Measurements from ENCODE around the gene CA4.

DNA sequence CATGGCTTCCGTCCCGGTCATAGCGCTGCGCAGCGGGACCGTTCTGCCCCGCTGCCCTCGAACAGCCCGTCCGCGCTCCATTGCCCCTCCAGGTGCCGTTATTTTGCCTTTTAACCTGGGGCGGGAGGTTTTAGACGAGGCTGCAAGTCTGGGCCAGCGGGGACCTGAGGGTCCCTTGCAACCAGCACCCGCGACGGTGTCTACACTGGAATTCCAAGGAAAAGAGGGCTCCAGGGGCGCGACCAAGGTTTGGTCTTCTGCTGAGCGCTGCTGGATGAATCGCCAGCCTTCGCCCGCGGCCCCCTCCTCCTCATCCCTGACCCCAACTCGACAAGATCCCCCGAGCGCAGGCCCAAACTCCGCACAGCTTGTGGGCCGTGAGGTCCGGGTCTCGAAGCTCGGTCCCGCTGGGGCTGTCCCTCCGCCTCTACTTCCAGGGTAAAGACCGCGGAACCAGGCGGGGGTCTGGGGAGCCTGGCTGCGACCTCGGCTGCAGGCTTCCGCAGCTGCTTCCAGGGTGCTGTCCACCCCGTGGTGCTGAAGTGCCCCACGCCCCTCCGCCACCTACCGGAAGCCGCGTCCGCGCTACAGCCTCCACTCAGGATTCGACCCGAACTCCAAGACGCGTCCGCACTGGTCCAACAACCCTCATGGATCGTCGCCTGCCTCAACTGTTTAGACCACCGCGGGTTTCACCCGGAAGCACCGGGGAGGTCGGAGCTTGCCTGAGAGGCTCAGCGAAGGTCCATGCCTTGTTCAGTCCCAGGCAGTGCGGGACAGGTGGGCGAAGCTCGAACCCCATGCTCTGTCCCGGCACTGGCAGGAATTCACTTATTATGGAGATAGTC lies 10.1 kb upstream of the CA4 start:
- TF ChIP-seq PHF8 (IDR thresholded peaks at IDR 0.05; ENCODE audit: borderline replicate concordance, low read depth) (no peak), JUNB (IDR thresholded peaks at IDR 0.05) (no peak), RAD21 (conservative IDR thresholded peaks at IDR 0.05 in 1 of 2, IDR thresholded peaks at IDR 0.05 in 1 of 2) (0 out of 5 replicates have a peak, but pooled peaks of 1 of the 2 experiments have one; percentile 20)
- TF ChIP-seq, protein P1, sequence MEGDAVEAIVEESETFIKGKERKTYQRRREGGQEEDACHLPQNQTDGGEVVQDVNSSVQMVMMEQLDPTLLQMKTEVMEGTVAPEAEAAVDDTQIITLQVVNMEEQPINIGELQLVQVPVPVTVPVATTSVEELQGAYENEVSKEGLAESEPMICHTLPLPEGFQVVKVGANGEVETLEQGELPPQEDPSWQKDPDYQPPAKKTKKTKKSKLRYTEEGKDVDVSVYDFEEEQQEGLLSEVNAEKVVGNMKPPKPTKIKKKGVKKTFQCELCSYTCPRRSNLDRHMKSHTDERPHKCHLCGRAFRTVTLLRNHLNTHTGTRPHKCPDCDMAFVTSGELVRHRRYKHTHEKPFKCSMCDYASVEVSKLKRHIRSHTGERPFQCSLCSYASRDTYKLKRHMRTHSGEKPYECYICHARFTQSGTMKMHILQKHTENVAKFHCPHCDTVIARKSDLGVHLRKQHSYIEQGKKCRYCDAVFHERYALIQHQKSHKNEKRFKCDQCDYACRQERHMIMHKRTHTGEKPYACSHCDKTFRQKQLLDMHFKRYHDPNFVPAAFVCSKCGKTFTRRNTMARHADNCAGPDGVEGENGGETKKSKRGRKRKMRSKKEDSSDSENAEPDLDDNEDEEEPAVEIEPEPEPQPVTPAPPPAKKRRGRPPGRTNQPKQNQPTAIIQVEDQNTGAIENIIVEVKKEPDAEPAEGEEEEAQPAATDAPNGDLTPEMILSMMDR (IDR thresholded peaks at IDR 0.05) = peak; percentile 56
